K562 (cell line): ENCODE results near the gene PDZD8. TPM values are rescaled to one million over a fixed set of nuclear protein-coding genes. Genes with fewer than 3 reads are reported as not detected.
A peak's percentile ranks its signal among the peaks of the same experiment; 100 is the strongest.

Source experiments
- HOXB6 ChIP-seq: fragments of 250-450 bp; sonication (Bioruptor Pico); IDR thresholded peaks from 2 replicates; pipeline ENCODE4 v1.5.1; 2022; ENCODE audit warnings: mild to moderate bottlenecking, borderline replicate concordance
- KLF6 ChIP-seq: fragments of 250-450 bp; sonication (Bioruptor Pico); IDR thresholded peaks from 2 replicates; pipeline ENCODE4 v1.4.0; 2020; ENCODE audit warnings: mild to moderate bottlenecking, moderate library complexity, borderline replicate concordance
- NUFIP1 ChIP-seq: fragments of 450-650 bp; IDR thresholded peaks from 2 replicates; pipeline ENCODE4 v1.6.1; 2018; ENCODE audit not compliant: partially characterized antibody
- PML ChIP-seq: IDR thresholded peaks from 2 replicates; pipeline ENCODE4 v1.6.1; 2012; ENCODE audit warnings: low read length, inconsistent platforms
- SIRT6 ChIP-seq: IDR thresholded peaks from one replicate; pipeline ENCODE4 v1.6.1; 2012; ENCODE audit warnings: low read depth, mild to moderate bottlenecking, control low read depth, inconsistent platforms, low read length, moderate library complexity
- SMC3 ChIP-seq: conservative IDR thresholded peaks from 2 replicates; pipeline ENCODE4 v1.6.1; 2011; ENCODE audit warnings: low read depth, low read length, improper control_type of control experiment; ENCODE audit not compliant: insufficient read depth
- YBX1 ChIP-seq: fragments of 450-650 bp; IDR thresholded peaks from 2 replicates; pipeline ENCODE4 v1.7.1; 2016; ENCODE audit warnings: mild to moderate bottlenecking
- ZFPM2 ChIP-seq: fragments of 250-450 bp; sonication (Bioruptor Pico); IDR thresholded peaks from 2 replicates; pipeline ENCODE4 v1.5.1; 2022; ENCODE audit warnings: mild to moderate bottlenecking
- ZNF507 ChIP-seq: conservative IDR thresholded peaks from 2 replicates; pipeline ENCODE4 v1.6.1; 2017; ENCODE audit warnings: missing genetic modification characterization, missing compliant biosample characterization
- polyA plus RNA-seq, 8 experiments: library from polyadenylated mRNA; depleted of rRNA in 4 of 8; stranded (reverse) in 5 of 8; unstranded in 3 of 8; fragments of >200 nt; fragmentation: Nextera tagmentation in 2 of 8; fragmentation: Illumina TruSeq in 1 of 8; extraction: Ambion mirVana in 2 of 8; extraction: Trizol in 1 of 8; gene quantifications; 2 replicates each; pipeline versions ENCODE4 v1.2.1 to v1.2.3, GENCODE V29; 2011 to 2014; ENCODE audit warnings: inconsistent platforms in 1 of 8, missing spikeins in 1 of 8
- total RNA-seq, 7 experiments: library from RNA; depleted of rRNA in 6 of 7; stranded (reverse); fragments of >200 nt in 6 of 7; fragmentation: Illumina TruSeq in 2 of 7; extraction: Trizol in 2 of 7; gene quantifications; 2 replicates each; pipeline versions ENCODE4 v1.2.1 to v1.2.3, GENCODE V29; 2011 to 2021; ENCODE audit warnings: low replicate concordance in 1 of 7
- TF ChIP-seq, protein P1 (sequence below): sonication (generic); formaldehyde crosslinking; IDR thresholded peaks from 2 replicates; pipeline ENCODE4 v1.8.0; 2023; ENCODE audit warnings: missing genetic modification reagents, mild to moderate bottlenecking, borderline replicate concordance
- TF ChIP-seq, protein P2 (sequence below): fragments of 450-650 bp; IDR thresholded peaks from 2 replicates; pipeline ENCODE4 v1.6.1; 2017; ENCODE audit warnings: antibody characterized with exemption, mild to moderate bottlenecking

PDZD8 gene
- total and polyA plus RNA-seq, 9 of the 15 experiments (the other 6 are each of a cell fraction or from before 2014, with no cell fraction given), result 5.5 to 53.4 (median 36.8) TPM

DNA sequence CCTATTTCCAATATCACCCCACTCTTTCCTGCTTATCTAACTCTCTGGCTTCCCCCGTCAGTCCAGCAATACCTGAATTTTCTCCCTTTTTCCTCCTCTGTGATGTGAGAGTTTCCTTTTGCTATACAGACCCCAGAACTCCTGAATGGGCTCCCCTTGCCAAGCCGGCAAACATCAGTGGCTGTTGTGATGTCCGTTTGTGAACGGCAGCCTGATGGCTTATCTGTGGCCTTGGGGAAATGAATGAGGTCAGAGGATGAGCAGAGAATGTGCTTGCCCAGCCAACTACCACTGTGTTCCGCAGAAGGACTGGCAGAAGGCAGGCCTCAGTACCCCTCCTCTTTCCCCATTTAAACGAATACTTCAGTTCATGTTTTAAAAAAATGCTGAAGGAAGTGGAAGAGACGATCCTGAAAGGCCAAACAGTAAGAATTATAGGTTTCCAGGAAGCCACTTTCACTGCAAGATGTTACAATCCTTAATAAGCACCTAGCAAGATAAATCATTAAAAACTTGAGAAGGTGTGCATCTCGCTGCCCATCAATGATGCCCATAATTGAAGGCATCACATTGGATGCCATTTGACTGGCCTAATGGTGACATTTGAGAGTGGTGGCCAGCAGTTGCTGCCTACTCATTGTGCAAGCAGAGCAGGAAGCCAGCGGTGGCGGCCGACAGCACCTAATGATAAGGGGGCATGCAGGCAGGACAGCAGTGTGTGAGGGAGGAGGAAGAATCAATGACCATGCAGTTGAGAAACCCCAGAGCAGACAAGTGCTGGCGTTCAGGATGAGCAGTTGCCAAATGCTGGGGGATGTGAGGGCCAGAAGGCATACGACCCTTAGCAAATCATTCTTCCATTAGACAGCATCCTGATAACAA is 102.8 kb downstream of the PDZD8 start (continued):
- TF ChIP-seq, protein P1, sequence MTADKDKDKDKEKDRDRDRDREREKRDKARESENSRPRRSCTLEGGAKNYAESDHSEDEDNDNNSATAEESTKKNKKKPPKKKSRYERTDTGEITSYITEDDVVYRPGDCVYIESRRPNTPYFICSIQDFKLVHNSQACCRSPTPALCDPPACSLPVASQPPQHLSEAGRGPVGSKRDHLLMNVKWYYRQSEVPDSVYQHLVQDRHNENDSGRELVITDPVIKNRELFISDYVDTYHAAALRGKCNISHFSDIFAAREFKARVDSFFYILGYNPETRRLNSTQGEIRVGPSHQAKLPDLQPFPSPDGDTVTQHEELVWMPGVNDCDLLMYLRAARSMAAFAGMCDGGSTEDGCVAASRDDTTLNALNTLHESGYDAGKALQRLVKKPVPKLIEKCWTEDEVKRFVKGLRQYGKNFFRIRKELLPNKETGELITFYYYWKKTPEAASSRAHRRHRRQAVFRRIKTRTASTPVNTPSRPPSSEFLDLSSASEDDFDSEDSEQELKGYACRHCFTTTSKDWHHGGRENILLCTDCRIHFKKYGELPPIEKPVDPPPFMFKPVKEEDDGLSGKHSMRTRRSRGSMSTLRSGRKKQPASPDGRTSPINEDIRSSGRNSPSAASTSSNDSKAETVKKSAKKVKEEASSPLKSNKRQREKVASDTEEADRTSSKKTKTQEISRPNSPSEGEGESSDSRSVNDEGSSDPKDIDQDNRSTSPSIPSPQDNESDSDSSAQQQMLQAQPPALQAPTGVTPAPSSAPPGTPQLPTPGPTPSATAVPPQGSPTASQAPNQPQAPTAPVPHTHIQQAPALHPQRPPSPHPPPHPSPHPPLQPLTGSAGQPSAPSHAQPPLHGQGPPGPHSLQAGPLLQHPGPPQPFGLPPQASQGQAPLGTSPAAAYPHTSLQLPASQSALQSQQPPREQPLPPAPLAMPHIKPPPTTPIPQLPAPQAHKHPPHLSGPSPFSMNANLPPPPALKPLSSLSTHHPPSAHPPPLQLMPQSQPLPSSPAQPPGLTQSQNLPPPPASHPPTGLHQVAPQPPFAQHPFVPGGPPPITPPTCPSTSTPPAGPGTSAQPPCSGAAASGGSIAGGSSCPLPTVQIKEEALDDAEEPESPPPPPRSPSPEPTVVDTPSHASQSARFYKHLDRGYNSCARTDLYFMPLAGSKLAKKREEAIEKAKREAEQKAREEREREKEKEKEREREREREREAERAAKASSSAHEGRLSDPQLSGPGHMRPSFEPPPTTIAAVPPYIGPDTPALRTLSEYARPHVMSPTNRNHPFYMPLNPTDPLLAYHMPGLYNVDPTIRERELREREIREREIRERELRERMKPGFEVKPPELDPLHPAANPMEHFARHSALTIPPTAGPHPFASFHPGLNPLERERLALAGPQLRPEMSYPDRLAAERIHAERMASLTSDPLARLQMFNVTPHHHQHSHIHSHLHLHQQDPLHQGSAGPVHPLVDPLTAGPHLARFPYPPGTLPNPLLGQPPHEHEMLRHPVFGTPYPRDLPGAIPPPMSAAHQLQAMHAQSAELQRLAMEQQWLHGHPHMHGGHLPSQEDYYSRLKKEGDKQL (CRISPR knock-in tag), result no peak
- TF ChIP-seq ZNF507 (tag) (no peak), YBX1 (no peak), PML (no peak), NUFIP1 (no peak), HOXB6 (CRISPR knock-in tag) (no peak), SMC3 (no peak), KLF6 (no peak), SIRT6 (no peak), ZFPM2 (no peak)
- TF ChIP-seq, protein P2, sequence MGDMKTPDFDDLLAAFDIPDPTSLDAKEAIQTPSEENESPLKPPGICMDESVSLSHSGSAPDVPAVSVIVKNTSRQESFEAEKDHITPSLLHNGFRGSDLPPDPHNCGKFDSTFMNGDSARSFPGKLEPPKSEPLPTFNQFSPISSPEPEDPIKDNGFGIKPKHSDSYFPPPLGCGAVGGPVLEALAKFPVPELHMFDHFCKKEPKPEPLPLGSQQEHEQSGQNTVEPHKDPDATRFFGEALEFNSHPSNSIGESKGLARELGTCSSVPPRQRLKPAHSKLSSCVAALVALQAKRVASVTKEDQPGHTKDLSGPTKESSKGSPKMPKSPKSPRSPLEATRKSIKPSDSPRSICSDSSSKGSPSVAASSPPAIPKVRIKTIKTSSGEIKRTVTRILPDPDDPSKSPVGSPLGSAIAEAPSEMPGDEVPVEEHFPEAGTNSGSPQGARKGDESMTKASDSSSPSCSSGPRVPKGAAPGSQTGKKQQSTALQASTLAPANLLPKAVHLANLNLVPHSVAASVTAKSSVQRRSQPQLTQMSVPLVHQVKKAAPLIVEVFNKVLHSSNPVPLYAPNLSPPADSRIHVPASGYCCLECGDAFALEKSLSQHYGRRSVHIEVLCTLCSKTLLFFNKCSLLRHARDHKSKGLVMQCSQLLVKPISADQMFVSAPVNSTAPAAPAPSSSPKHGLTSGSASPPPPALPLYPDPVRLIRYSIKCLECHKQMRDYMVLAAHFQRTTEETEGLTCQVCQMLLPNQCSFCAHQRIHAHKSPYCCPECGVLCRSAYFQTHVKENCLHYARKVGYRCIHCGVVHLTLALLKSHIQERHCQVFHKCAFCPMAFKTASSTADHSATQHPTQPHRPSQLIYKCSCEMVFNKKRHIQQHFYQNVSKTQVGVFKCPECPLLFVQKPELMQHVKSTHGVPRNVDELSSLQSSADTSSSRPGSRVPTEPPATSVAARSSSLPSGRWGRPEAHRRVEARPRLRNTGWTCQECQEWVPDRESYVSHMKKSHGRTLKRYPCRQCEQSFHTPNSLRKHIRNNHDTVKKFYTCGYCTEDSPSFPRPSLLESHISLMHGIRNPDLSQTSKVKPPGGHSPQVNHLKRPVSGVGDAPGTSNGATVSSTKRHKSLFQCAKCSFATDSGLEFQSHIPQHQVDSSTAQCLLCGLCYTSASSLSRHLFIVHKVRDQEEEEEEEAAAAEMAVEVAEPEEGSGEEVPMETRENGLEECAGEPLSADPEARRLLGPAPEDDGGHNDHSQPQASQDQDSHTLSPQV, result peak; percentile 58; the same call in 1 of the 2 replicates
